Measurements from ENCODE around the gene ODAD3. TPM values are rescaled to one million over a fixed set of nuclear protein-coding genes. Genes with fewer than 3 reads are reported as not detected.

Gene ODAD3
- total RNA-seq, 4 donors from 2014 or later: 0.44 to 1.1 (median 0.94) TPM; not detected in 1

DNA sequence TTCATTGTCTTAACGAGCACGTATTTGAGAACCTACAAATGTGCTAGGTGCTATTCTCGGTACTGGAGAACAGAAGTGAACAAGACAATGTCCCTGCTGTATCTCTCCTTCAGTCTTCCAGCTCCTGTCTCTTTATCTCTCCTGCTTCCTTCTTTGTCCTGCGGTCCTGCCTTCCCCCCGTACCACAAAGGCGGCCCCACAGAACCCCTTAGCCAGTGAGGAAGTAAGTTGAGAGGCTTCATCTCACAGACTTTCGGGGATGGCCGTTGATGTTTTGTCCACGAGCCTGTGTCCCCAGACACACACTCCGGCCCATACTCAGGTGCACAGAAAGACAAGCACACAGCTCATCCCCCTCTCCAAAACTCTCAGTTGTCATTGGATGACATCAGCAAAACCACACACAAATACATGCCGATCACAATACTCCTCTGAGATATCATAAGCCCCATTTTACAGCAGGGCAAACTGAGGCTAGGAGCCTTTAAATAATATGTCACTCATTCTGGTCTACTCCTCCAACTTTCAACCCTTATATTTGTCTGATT lies 61.0 kb downstream of the ODAD3 start:
- no peak for DNase-seq (ENCODE audit: low spot score in 2 of 2)
- 50 to 56% methylated on average over 11 of the region's 11 CpGs for WGBS, 2 donors

DNA sequence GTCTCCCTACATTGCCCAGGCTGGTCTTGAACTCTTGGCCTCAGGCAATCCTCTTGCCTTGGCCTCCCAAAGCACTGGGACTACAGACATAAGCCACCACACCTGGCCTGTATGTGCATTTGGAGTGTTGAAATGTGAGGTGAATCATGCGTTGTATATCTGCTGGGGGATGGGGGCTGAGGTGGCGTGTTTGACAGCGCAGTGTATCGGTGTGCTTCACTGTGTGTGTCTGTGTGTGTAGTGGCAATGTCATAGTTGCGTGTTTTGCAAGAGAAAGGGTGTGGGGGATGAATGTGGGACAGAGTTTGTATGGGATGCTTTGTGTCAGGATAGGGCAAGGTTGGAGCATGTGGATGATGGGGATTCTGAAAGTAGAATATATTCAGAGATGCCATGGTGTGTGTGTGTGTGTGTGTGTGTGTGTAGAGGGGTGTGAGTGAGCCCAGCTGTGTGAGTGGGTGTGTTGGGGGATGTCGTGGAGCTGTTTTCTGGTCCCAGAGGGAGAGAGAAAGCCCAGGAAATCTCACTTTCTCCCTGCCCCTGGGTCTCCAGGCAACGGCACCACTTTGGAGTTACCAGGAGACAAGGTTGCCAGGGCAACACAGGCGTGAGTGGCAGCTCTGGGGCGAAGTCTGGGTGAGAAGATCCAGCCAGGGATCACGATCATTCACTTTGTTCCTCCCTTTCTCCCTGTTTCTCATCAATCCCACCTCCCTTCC lies 61.6 kb downstream of the ODAD3 start:
- H3K4me3 ChIP-seq (ENCODE audit: low read depth, poor library complexity, severe bottlenecking): no peak overlapping the region
- WGBS, 2 donors: 53 to 56% methylated on average over 10 of the region's 10 CpGs
- TF ChIP-seq, protein P1, sequence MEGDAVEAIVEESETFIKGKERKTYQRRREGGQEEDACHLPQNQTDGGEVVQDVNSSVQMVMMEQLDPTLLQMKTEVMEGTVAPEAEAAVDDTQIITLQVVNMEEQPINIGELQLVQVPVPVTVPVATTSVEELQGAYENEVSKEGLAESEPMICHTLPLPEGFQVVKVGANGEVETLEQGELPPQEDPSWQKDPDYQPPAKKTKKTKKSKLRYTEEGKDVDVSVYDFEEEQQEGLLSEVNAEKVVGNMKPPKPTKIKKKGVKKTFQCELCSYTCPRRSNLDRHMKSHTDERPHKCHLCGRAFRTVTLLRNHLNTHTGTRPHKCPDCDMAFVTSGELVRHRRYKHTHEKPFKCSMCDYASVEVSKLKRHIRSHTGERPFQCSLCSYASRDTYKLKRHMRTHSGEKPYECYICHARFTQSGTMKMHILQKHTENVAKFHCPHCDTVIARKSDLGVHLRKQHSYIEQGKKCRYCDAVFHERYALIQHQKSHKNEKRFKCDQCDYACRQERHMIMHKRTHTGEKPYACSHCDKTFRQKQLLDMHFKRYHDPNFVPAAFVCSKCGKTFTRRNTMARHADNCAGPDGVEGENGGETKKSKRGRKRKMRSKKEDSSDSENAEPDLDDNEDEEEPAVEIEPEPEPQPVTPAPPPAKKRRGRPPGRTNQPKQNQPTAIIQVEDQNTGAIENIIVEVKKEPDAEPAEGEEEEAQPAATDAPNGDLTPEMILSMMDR (IDR thresholded peaks at IDR 0.05): no peak
- no peak for TF ChIP-seq POLR2A (IDR thresholded peaks at IDR 0.05)
- intact Hi-C loops (cut with DNase I; ENCODE audit: low total_unique reads): no loop called here
- DNase-seq (ENCODE audit: low spot score in 2 of 2): no peak

More for the DNA sequence above, 61.0 kb downstream of the ODAD3 start:
- TF ChIP-seq, protein P1 (IDR thresholded peaks at IDR 0.05): no peak
- TF ChIP-seq POLR2A (IDR thresholded peaks at IDR 0.05): no peak
- intact Hi-C loops (cut with DNase I; ENCODE audit: low total_unique reads): no loop called here
- H3K4me3 ChIP-seq (ENCODE audit: low read depth, poor library complexity, severe bottlenecking): no peak overlapping the region

DNA sequence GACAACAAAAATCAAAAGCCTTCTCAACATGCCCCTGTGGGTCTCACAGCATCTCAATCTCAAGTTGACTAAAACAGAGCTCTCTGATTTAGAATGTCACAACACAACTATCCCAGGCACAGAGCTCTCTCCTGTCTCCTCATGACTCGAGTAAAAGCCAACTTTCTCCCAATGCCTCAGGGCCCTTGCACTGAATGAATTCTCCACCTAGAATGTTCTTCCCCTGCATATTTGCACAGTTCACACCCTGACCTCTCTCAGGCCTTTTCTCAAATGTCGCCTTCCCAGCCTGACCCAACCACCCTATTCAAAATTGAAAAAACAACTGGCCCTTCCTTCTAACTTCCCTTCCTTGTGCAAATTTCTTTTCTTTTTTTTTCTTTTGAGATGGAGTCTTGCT lies 64.2 kb downstream of the ODAD3 start:
- WGBS, 2 donors: 84 to 89% methylated on average over 2 of the region's 2 CpGs
- no peak overlapping the region for H3K4me3 ChIP-seq (ENCODE audit: low read depth, poor library complexity, severe bottlenecking)
- no peak for TF ChIP-seq POLR2A (IDR thresholded peaks at IDR 0.05)
- TF ChIP-seq, protein P1 (IDR thresholded peaks at IDR 0.05): no peak
- intact Hi-C loops (cut with DNase I; ENCODE audit: low total_unique reads): no loop called here
- no peak for DNase-seq (ENCODE audit: low spot score in 2 of 2)

Other genes with a start within 250 kb of the ODAD3 start
- 100 to 1,000 TPM in 1 of 4 donors, 10 to 100 TPM in 3; 28.7 to 117 (median 77.7) TPM for gene KANK2, start 237.6 kb downstream of the ODAD3 start, total RNA-seq
- not detected for gene ANGPTL8, start 195.5 kb downstream of the ODAD3 start, total RNA-seq
- 100 to 1,000 TPM in 1 of 4 donors, 10 to 100 TPM in 3; 63.4 to 102 (median 65.6) TPM for gene DOCK6, start 172.6 kb downstream of the ODAD3 start, total RNA-seq
- not detected for gene TSPAN16, start 139.0 kb downstream of the ODAD3 start, total RNA-seq
- gene RAB3D, start 95.5 kb downstream of the ODAD3 start, total RNA-seq: 100 to 1,000 TPM in 2 of 4 donors, 10 to 100 TPM in 2; 88.6 to 107 (median 98.0) TPM
- 100 to 1,000 TPM; 177 to 222 (median 208) TPM for gene TMEM205, start 88.9 kb downstream of the ODAD3 start, total RNA-seq
- gene CCDC159, start 88.6 kb downstream of the ODAD3 start, total RNA-seq: 10 to 100 TPM in 2 of 4 donors, 1 to 10 TPM in 2; 8.4 to 20.1 (median 10.4) TPM
- 10 to 100 TPM; 18.6 to 40.6 (median 29.8) TPM for gene PLPPR2, start 79.7 kb downstream of the ODAD3 start, total RNA-seq
- gene SWSAP1, start 60.5 kb downstream of the ODAD3 start, total RNA-seq: 1 to 10 TPM; 2.1 to 3.3 (median 2.3) TPM
- 1 to 10 TPM; 1.3 to 2.9 (median 2.5) TPM for gene EPOR, start 50.8 kb downstream of the ODAD3 start, total RNA-seq
- gene RGL3, start 15.8 kb downstream of the ODAD3 start, total RNA-seq: 1 to 10 TPM in 2 of 4 donors, under 1 TPM in 2; 0.17 to 6.3 (median 1.6) TPM
- 100 to 1,000 TPM; 121 to 189 (median 157) TPM for gene PRKCSH, start 514 bp upstream of the ODAD3 start, total RNA-seq
- gene ELAVL3, start 45.9 kb upstream of the ODAD3 start, total RNA-seq: not detected
- gene ZNF653, start 70.7 kb upstream of the ODAD3 start, total RNA-seq: 10 to 100 TPM in 3 of 4 donors, 1 to 10 TPM in 1; 8.4 to 16.9 (median 11.6) TPM
- 10 to 100 TPM; 55.9 to 82.8 (median 57.7) TPM for gene ECSIT, start 94.0 kb upstream of the ODAD3 start, total RNA-seq
- 10 to 100 TPM in 3 of 4 donors, 1 to 10 TPM in 1; 7.7 to 72.3 (median 19.7) TPM for gene CNN1, start 103.7 kb upstream of the ODAD3 start, total RNA-seq
- gene ELOF1, start 124.1 kb upstream of the ODAD3 start, total RNA-seq: 10 to 100 TPM; 22.3 to 41.5 (median 35.4) TPM
- 10 to 100 TPM; 29.0 to 63.5 (median 52.1) TPM for gene ACP5, start 142.5 kb upstream of the ODAD3 start, total RNA-seq
- gene ZNF627, start 162.4 kb upstream of the ODAD3 start, total RNA-seq: 10 to 100 TPM in 3 of 4 donors, 1 to 10 TPM in 1; 8.6 to 12.1 (median 11.2) TPM

Measured in lower leg skin (tissue), 4 donors.